Mucosa of descending colon (tissue), 3 donors: ENCODE measurements around the gene SPEM1. TPM values are rescaled to one million over a fixed set of nuclear protein-coding genes. Genes with fewer than 3 reads are reported as not detected.

Experiments
- ATAC-seq: fragments of 200-7000 bp; cut with Tn5 transposase; one replicate; pipeline ENCODE4 v1.9.1; 2020; ENCODE audit warnings: mild to moderate bottlenecking, moderate library complexity
- DNase-seq, 3 donors: peaks; one replicate each; pipeline ENCODE4 v3.0.0-alpha.2; 2020
- H3K36me3 ChIP-seq: fragments of 200-600 bp; one replicate; pipeline ENCODE4 v1.8.0; 2021; ENCODE audit warnings: low read depth, mild to moderate bottlenecking
- H3K4me1 ChIP-seq: fragments of 200-600 bp; one replicate; pipeline ENCODE4 v1.8.0; 2021; ENCODE audit warnings: low read depth, mild to moderate bottlenecking
- H3K4me3 ChIP-seq: fragments of 200-600 bp; one replicate; pipeline ENCODE4 v1.8.0; 2021; ENCODE audit warnings: mild to moderate bottlenecking
- H3K9me3 ChIP-seq: fragments of 200-600 bp; one replicate; pipeline ENCODE4 v1.8.0; 2021; ENCODE audit warnings: mild to moderate bottlenecking
- intact Hi-C, 2 donors: fragments of 100-400 bp; cut with DNase I in 1 of 2; cut with micrococcal nuclease in 1 of 2; formaldehyde crosslinking; loops; one replicate each; pipeline versions ENCODE4 v1.11.0 to v1.11.1; 2022; cut with DNase I, micrococcal nuclease
- total RNA-seq, 3 donors: library from RNA; stranded (reverse); fragmentation: NEBNext Ultra II Directional in 2 of 3; extraction: Animal tissue kit (Norgen Biotek cat#: 25700) in 2 of 3; gene quantifications; one replicate each; pipeline versions ENCODE4 v1.2.1 to v1.2.4, GENCODE V29; 2021 to 2023
- TF ChIP-seq, protein P1 (sequence below): fragments of 200-600 bp; IDR thresholded peaks from one replicate; pipeline ENCODE4 v1.8.0; 2022; ENCODE audit warnings: antibody characterized with exemption, mild to moderate bottlenecking
- donor health status: DM: no; HTN: no; CAD: no; lungs with moderate emphysema.
- donor health status: DM: no; HTN: no; CAD: no.
- donor health status: DM: no; HTN: yes; CAD: no.

Gene SPEM1
- total RNA-seq, 3 donors from 2014 or later = not detected

DNA sequence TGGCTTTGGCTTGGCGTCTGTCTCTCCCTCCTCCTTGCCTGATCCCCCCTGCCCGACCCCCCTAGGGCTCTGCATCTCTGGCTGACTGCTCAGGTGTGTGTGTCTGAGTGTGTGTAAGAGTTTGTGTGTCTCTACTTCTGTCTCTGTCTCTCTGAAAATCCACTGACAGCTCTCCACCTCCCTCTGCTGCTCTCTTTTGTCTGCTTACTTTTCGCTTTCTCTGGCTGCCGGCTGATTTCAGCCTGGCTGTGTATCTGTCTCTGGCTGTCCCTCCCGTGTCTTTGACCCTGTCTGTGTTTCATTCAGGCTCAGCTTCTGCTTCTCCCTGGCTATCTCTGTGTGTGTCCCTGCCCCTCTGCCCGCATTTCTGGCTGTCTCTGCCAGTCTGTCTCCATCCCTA, 3.8 kb upstream of the SPEM1 start:
- H3K4me3 ChIP-seq = no peak overlapping the region
- no peaks in the 10 kb centered on the region for H3K9me3 ChIP-seq
- TF ChIP-seq, protein P1, sequence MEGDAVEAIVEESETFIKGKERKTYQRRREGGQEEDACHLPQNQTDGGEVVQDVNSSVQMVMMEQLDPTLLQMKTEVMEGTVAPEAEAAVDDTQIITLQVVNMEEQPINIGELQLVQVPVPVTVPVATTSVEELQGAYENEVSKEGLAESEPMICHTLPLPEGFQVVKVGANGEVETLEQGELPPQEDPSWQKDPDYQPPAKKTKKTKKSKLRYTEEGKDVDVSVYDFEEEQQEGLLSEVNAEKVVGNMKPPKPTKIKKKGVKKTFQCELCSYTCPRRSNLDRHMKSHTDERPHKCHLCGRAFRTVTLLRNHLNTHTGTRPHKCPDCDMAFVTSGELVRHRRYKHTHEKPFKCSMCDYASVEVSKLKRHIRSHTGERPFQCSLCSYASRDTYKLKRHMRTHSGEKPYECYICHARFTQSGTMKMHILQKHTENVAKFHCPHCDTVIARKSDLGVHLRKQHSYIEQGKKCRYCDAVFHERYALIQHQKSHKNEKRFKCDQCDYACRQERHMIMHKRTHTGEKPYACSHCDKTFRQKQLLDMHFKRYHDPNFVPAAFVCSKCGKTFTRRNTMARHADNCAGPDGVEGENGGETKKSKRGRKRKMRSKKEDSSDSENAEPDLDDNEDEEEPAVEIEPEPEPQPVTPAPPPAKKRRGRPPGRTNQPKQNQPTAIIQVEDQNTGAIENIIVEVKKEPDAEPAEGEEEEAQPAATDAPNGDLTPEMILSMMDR = no peak
- no peak for DNase-seq
- intact Hi-C loops = no loop called here
- ATAC-seq = no peak
- no peaks in the 10 kb centered on the region for H3K4me1 ChIP-seq
- no peaks in the 10 kb centered on the region for H3K36me3 ChIP-seq

DNA sequence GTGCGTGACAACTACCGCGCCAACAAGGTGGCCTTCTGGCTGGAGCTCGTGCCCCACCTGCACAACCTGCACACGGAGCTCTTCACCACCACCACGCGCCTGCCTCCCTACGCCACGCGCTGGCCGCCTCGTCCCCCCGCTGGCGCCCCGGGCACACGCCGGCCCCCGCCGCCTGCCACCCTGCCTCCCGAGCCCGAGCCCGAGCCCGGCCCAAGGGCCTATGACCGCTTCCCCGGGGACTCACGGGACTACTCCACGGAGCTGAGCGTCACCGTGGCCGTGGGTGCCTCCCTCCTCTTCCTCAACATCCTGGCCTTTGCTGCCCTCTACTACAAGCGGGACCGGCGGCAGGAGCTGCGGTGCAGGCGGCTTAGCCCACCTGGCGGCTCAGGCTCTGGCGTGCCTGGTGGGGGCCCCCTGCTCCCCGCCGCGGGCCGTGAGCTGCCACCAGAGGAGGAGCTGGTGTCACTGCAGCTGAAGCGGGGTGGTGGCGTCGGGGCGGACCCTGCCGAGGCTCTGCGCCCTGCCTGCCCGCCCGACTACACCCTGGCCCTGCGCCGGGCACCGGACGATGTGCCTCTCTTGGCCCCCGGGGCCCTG, 3.0 kb upstream of the SPEM1 start:
- Histone ChIP-seq H3K4me3 (no peak overlapping the region), H3K36me3 (no peaks in the 10 kb centered on the region), H3K4me1 (no peaks in the 10 kb centered on the region), H3K9me3 (no peaks in the 10 kb centered on the region)
- intact Hi-C loops = no loop called here
- TF ChIP-seq, protein P1 = no peak
- DNase-seq (no peak), ATAC-seq (no peak)

DNA sequence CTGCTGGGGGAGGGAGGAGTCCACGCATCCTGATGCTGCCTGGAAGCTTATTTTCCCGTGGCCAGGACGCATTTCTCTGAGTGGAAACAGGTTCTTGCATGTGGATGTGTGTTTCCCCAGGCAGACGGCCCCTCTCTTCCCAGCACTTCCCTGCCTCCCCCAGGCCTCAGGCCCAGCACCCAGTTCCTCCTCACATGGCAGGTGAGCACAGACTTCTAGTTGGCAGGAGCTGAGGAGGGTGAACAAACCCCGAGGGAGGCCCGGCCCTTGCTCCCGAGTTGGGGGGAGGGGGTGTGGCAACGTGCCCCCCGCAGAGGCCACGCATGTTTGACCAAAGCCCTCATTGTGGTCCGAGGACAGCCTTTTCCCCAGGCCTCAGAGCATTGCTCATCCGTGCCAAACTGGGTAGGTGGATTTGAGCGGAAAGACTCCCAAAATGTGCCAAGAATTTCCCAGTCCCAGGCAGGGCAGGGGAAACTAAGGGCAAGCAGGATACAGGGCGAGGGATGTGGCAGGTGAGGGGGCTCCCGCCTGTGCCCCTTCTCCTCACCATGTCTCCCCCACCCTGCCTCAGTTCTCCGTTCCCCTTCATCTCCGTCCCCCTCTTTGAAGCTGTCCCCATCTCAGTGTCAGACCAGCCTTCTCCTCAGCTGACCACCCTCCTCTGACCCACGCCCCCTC, 1.5 kb upstream of the SPEM1 start:
- TF ChIP-seq, protein P1 = no peak
- H3K9me3 ChIP-seq = no peaks in the 10 kb centered on the region
- H3K36me3 ChIP-seq = no peaks in the 10 kb centered on the region
- intact Hi-C loops = no loop called here
- ATAC-seq (no peak), DNase-seq (no peak)
- no peak overlapping the region for H3K4me3 ChIP-seq
- H3K4me1 ChIP-seq = no peaks in the 10 kb centered on the region

DNA sequence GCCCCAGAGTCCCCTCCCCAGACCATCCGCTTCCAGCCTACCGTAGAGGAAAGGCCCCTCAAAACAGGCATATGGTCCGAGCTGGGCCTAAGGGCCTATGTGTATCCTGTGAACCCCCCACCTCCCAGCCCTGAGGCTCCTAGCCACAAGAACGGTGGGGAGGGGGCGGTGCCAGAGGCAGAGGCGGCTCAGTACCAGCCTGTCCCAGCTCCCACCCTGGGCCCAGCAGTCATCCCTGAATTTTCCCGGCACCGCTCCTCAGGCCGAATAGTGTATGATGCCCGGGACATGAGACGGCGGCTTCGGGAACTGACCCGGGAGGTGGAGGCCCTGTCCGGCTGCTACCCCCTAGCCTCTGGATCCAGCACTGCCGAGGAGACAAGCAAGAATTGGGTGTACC, 1.1 kb downstream of the SPEM1 start:
- H3K4me1 ChIP-seq = no peaks in the 10 kb centered on the region
- ATAC-seq (no peak), DNase-seq (no peak)
- no peaks in the 10 kb centered on the region for H3K9me3 ChIP-seq
- intact Hi-C loops = no loop called here
- no peaks in the 10 kb centered on the region for H3K36me3 ChIP-seq
- H3K4me3 ChIP-seq = no peak overlapping the region
- TF ChIP-seq, protein P1 = no peak

DNA sequence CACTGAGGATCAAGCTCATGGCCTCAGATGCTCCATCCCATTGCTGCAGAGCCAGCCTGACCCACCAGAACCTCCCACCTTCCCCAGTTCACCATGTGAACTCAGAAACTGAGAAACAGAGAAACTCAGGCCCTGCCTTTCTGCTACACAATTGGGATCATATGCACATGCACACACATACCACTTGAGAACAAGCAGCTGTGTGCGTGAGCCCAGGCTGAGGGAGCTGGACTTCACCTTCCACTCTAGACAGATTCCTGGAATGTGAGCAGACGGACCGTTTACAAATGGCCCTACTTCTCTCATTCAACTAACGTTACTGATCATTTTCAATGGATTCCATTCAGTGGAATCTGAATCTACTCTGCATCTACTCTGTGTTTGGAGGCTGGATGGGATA, 3.6 kb downstream of the SPEM1 start:
- Histone ChIP-seq H3K36me3 (no peaks in the 10 kb centered on the region), H3K9me3 (no peaks in the 10 kb centered on the region), H3K4me1 (no peaks in the 10 kb centered on the region), H3K4me3 (no peak overlapping the region)
- TF ChIP-seq, protein P1 = no peak
- ATAC-seq = no peak
- no peak for DNase-seq
- intact Hi-C loops = no loop called here
